ENCODE measurements around the gene NR6A1. TPM values are rescaled to one million over a fixed set of nuclear protein-coding genes. Genes with fewer than 3 reads are reported as not detected.

NR6A1 gene
- total and polyA plus RNA-seq, 2 experiments from 2014 or later = 44.2 to 139 TPM

DNA sequence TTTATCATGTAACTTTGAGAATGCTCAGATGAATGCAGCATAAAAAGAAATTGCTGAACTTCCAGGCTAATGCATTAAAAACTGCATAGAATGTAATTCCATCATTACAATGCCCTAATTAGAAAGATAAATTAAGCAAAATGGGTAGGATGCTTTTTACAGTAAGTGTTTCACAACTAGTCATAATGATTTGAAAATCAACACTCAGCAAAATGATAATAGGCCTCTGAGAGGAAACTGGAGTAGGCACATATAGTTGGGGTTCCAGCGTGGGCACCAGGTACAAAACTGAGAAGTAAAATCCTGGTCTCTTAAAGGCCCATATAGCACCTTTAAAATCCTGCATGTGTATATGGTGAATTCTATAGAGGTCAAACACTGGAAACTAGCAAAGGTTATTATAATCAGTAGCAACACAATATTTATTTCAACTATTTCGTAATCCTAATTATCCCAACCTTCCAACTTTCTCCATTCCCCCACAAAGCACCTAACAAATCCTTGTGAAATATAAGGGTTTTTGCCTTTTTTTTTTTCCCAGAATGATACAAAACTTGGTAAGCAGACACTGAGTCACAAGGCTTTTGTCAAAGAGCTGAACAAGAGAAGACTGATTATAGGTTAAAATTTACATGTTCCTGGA is 155.9 kb downstream of the NR6A1 start (continued):
- TF ChIP-seq, protein P1, sequence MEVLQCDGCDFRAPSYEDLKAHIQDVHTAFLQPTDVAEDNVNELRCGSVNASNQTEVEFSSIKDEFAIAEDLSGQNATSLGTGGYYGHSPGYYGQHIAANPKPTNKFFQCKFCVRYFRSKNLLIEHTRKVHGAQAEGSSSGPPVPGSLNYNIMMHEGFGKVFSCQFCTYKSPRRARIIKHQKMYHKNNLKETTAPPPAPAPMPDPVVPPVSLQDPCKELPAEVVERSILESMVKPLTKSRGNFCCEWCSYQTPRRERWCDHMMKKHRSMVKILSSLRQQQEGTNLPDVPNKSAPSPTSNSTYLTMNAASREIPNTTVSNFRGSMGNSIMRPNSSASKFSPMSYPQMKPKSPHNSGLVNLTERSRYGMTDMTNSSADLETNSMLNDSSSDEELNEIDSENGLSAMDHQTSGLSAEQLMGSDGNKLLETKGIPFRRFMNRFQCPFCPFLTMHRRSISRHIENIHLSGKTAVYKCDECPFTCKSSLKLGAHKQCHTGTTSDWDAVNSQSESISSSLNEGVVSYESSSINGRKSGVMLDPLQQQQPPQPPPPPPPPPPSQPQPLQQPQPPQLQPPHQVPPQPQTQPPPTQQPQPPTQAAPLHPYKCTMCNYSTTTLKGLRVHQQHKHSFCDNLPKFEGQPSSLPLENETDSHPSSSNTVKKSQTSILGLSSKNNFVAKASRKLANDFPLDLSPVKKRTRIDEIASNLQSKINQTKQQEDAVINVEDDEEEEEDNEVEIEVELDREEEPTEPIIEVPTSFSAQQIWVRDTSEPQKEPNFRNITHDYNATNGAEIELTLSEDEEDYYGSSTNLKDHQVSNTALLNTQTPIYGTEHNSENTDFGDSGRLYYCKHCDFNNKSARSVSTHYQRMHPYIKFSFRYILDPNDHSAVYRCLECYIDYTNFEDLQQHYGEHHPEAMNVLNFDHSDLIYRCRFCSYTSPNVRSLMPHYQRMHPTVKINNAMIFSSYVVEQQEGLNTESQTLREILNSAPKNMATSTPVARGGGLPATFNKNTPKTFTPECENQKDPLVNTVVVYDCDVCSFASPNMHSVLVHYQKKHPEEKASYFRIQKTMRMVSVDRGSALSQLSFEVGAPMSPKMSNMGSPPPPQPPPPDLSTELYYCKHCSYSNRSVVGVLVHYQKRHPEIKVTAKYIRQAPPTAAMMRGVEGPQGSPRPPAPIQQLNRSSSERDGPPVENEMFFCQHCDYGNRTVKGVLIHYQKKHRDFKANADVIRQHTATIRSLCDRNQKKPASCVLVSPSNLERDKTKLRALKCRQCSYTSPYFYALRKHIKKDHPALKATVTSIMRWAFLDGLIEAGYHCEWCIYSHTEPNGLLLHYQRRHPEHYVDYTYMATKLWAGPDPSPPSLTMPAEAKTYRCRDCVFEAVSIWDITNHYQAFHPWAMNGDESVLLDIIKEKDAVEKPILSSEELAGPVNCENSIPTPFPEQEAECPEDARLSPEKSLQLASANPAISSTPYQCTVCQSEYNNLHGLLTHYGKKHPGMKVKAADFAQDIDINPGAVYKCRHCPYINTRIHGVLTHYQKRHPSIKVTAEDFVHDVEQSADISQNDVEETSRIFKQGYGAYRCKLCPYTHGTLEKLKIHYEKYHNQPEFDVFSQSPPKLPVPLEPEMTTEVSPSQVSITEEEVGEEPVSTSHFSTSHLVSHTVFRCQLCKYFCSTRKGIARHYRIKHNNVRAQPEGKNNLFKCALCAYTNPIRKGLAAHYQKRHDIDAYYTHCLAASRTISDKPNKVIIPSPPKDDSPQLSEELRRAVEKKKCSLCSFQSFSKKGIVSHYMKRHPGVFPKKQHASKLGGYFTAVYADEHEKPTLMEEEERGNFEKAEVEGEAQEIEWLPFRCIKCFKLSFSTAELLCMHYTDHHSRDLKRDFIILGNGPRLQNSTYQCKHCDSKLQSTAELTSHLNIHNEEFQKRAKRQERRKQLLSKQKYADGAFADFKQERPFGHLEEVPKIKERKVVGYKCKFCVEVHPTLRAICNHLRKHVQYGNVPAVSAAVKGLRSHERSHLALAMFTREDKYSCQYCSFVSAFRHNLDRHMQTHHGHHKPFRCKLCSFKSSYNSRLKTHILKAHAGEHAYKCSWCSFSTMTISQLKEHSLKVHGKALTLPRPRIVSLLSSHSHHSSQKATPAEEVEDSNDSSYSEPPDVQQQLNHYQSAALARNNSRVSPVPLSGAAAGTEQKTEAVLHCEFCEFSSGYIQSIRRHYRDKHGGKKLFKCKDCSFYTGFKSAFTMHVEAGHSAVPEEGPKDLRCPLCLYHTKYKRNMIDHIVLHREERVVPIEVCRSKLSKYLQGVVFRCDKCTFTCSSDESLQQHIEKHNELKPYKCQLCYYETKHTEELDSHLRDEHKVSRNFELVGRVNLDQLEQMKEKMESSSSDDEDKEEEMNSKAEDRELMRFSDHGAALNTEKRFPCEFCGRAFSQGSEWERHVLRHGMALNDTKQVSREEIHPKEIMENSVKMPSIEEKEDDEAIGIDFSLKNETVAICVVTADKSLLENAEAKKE (CRISPR knock-in tag; IDR thresholded peaks at IDR 0.05) = no peak

DNA sequence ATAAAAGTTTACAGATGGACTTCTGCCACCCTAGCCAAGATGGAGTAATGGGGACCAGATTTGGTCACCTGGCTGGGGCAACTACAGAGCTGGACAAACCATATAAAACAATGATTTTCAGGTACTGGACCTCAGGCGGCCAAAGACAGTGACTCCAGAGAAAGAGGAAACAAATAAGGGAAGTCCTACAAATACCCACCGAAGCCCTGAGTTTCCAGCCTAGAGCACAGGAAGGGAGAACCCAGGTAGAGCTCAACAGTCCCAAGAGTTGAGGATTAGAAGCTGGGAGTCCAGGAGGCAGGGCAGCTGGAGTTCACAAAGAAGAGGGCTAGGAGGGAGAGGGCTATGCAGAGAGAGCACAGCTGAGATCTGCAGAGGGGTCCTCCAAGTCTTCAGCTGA is 157.3 kb downstream of the NR6A1 start:
- ATAC-seq (no peak), DNase-seq (ENCODE audit: low spot score) (no peak)
- Histone ChIP-seq H2AFZ (no peak overlapping the region), H3K4me2 (peak overlapping the region; percentile 59; the same call in 1 of the 2 replicates), H3K27me3 (ENCODE audit: insufficient read depth) (no peaks in the 10 kb centered on the region), H3K27ac (ENCODE audit: low read depth) (no peak overlapping the region), H3K4me3 (no peak overlapping the region), H3K79me2 (replicated peaks; ENCODE audit: insufficient read depth) (peaks cover 3% of the 10 kb centered on the region; the same call in 1 of the 2 replicates), H4K20me1 (replicated peaks; ENCODE audit: insufficient read depth) (no peaks in the 10 kb centered on the region), H3K4me1 (ENCODE audit: insufficient read depth) (peaks cover 49% of the 10 kb centered on the region), H3F3A (replicated peaks; ENCODE audit: low read depth) (0 out of 2 replicates have a peak, but pooled peaks cover 5% of the 10 kb centered on the region), H3K36me3 (ENCODE audit: insufficient read depth) (no peaks in the 10 kb centered on the region), H3K9me2 (ENCODE audit: insufficient read depth) (no peaks in the 10 kb centered on the region)
- H3K36me3 Mint-ChIP-seq (ENCODE audit: low read depth) = no peaks in the 10 kb centered on the region
- H3K9me3 Mint-ChIP-seq = no peaks in the 10 kb centered on the region
- H3K27me3 Mint-ChIP-seq (ENCODE audit: insufficient read depth, low read depth, poor library complexity) = peaks cover 5% of the 10 kb centered on the region
- no peak overlapping the region for H3K27ac Mint-ChIP-seq
- H3K4me1 Mint-ChIP-seq = peaks cover 49% of the 10 kb centered on the region
- H3K4me3 Mint-ChIP-seq = no peak overlapping the region; the same call in 2 of the 3 replicates
- TF ChIP-seq ZNF331 (CRISPR knock-in tag; IDR thresholded peaks at IDR 0.05; ENCODE audit: low read depth) (no peak), EZH2 (IDR thresholded peaks at IDR 0.05; ENCODE audit: low read depth, unreplicated experiment) (no peak), NANOG (IDR thresholded peaks at IDR 0.05; ENCODE audit: borderline replicate concordance) (no peak), STAT1 (IDR thresholded peaks at IDR 0.05; ENCODE audit: unreplicated experiment) (no peak), JUNB (IDR thresholded peaks at IDR 0.05; ENCODE audit: unreplicated experiment) (no peak)
- TF ChIP-seq, protein P2, sequence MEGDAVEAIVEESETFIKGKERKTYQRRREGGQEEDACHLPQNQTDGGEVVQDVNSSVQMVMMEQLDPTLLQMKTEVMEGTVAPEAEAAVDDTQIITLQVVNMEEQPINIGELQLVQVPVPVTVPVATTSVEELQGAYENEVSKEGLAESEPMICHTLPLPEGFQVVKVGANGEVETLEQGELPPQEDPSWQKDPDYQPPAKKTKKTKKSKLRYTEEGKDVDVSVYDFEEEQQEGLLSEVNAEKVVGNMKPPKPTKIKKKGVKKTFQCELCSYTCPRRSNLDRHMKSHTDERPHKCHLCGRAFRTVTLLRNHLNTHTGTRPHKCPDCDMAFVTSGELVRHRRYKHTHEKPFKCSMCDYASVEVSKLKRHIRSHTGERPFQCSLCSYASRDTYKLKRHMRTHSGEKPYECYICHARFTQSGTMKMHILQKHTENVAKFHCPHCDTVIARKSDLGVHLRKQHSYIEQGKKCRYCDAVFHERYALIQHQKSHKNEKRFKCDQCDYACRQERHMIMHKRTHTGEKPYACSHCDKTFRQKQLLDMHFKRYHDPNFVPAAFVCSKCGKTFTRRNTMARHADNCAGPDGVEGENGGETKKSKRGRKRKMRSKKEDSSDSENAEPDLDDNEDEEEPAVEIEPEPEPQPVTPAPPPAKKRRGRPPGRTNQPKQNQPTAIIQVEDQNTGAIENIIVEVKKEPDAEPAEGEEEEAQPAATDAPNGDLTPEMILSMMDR (conservative IDR thresholded peaks at IDR 0.05; ENCODE audit: low read depth in 2 of 2) = no peak
- TF ChIP-seq, protein P3, sequence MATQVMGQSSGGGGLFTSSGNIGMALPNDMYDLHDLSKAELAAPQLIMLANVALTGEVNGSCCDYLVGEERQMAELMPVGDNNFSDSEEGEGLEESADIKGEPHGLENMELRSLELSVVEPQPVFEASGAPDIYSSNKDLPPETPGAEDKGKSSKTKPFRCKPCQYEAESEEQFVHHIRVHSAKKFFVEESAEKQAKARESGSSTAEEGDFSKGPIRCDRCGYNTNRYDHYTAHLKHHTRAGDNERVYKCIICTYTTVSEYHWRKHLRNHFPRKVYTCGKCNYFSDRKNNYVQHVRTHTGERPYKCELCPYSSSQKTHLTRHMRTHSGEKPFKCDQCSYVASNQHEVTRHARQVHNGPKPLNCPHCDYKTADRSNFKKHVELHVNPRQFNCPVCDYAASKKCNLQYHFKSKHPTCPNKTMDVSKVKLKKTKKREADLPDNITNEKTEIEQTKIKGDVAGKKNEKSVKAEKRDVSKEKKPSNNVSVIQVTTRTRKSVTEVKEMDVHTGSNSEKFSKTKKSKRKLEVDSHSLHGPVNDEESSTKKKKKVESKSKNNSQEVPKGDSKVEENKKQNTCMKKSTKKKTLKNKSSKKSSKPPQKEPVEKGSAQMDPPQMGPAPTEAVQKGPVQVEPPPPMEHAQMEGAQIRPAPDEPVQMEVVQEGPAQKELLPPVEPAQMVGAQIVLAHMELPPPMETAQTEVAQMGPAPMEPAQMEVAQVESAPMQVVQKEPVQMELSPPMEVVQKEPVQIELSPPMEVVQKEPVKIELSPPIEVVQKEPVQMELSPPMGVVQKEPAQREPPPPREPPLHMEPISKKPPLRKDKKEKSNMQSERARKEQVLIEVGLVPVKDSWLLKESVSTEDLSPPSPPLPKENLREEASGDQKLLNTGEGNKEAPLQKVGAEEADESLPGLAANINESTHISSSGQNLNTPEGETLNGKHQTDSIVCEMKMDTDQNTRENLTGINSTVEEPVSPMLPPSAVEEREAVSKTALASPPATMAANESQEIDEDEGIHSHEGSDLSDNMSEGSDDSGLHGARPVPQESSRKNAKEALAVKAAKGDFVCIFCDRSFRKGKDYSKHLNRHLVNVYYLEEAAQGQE (IDR thresholded peaks at IDR 0.05; ENCODE audit: unreplicated experiment) = no peak
